Endothelial cell of coronary artery (primary cell): Measurements from ENCODE around the gene CAMSAP3. TPM values are rescaled to one million over a fixed set of nuclear protein-coding genes. Genes with fewer than 3 reads are reported as not detected.

Experiments used
- total RNA-seq: library from RNA; depleted of rRNA; stranded (reverse); fragments of >200 nt; gene quantifications from 2 replicates; pipeline ENCODE4 v1.2.3, GENCODE V29; 2014

Gene CAMSAP3, protein sequence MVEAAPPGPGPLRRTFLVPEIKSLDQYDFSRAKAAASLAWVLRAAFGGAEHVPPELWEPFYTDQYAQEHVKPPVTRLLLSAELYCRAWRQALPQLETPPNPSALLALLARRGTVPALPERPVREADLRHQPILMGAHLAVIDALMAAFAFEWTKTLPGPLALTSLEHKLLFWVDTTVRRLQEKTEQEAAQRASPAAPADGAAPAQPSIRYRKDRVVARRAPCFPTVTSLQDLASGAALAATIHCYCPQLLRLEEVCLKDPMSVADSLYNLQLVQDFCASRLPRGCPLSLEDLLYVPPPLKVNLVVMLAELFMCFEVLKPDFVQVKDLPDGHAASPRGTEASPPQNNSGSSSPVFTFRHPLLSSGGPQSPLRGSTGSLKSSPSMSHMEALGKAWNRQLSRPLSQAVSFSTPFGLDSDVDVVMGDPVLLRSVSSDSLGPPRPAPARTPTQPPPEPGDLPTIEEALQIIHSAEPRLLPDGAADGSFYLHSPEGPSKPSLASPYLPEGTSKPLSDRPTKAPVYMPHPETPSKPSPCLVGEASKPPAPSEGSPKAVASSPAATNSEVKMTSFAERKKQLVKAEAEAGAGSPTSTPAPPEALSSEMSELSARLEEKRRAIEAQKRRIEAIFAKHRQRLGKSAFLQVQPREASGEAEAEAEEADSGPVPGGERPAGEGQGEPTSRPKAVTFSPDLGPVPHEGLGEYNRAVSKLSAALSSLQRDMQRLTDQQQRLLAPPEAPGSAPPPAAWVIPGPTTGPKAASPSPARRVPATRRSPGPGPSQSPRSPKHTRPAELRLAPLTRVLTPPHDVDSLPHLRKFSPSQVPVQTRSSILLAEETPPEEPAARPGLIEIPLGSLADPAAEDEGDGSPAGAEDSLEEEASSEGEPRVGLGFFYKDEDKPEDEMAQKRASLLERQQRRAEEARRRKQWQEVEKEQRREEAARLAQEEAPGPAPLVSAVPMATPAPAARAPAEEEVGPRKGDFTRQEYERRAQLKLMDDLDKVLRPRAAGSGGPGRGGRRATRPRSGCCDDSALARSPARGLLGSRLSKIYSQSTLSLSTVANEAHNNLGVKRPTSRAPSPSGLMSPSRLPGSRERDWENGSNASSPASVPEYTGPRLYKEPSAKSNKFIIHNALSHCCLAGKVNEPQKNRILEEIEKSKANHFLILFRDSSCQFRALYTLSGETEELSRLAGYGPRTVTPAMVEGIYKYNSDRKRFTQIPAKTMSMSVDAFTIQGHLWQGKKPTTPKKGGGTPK
- under 0.01 and 0.09 TPM in 2 replicates for total RNA-seq

DNA sequence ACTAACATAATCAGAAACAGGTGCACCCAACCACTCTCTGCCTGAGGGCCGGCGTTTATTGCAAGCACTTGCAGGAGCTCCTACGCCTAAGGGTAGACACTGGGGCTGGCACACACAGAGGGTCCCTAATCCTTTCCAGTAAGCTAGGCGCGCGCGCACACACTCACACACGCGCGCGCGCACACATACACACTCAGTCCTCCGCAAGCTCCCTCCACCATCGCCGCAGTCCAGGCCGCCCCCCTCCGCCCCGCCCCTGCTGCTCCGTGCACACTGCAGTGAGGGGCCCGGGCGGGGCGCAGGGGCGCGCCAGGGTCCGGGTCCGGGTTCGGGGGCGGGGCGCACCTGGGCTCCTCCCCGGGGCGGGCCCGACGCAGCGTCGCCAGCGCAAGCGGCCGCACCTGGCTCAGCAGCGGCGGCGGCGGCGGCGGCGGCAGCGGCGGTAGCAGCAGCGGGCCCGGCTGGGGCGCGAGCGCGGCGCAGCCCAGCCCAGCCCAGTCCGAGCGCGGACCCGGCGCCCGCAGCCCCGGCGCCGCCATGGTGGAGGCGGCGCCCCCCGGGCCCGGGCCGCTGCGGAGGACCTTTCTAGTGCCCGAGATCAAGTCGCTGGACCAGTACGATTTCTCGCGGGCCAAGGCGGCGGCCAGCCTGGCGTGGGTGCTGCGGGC, at the start of gene CAMSAP3:
Gene CAMSAP3, plus strand, starts transcription at position 398 of the 668 bp plus-strand sequence. Its CDS starts 140 bp downstream, at position 538.

DNA sequence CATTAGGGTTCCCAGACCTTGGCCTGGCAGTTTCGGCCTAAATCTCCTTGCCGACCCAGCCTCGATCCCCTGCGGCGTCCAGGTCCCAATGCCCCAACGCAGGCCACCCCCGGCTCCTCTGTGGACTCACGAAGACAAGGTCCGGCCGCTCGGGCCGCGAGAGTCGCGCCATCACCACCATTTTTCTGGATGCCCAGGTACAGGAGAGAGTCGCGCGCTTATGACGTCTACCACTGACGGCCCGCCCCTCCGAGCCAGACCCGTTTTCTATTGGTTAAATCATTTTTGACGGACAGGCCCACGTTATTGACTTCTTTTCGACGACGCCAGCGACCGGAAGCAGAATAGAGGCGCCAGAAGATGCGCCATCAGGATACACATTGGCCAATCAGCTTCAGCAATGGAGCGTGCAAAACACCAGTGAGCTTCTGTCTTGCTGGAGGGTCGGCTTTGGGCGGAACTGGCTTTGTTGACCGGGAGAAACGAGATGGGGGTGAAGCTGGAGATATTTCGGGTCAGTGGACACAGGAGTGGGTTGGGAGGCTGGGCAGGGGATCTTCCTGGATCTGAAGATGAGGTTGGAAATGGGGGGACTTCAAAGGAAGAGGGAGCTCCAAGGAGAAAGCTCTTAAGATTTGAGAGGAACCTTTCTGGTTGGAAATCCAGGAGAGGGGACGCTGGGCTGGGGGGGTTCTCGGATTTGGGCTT, 33.8 kb downstream of the CAMSAP3 start, which contains the start of the genes PET100 and XAB2:
Gene PET100, plus strand, starts transcription at position 447 of the 708 bp plus-strand sequence. Its CDS starts 41 bp downstream, at position 488.
Gene XAB2, minus strand, starts transcription at position 199 of the 708 bp plus-strand sequence. Its CDS starts 18 bp downstream, at position 181.

DNA sequence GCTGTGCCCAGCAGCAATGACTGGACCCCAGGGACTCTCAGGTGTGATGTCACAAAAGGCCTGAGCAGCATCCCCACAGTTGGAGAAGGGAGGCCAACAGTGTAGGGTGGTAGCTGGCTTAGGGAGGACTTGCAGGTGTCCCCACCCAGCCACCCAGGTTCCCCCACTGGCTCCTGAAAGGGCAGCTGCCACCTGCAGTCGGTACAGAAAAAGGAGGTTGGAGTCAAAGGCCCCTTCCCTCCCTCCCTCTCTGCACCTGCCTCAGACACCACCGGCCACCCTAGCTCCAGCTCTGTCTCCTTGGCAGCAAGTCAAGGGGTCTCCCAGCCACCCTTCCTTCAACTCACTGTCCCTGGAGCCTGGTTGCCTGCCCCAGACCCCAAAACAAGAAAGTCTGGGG, 38.0 kb downstream of the CAMSAP3 start, which contains the start of gene PCP2:
Gene PCP2, minus strand, starts transcription at position 22 of the 400 bp plus-strand sequence. CDS start 262 bp downstream, outside the sequence.

DNA sequence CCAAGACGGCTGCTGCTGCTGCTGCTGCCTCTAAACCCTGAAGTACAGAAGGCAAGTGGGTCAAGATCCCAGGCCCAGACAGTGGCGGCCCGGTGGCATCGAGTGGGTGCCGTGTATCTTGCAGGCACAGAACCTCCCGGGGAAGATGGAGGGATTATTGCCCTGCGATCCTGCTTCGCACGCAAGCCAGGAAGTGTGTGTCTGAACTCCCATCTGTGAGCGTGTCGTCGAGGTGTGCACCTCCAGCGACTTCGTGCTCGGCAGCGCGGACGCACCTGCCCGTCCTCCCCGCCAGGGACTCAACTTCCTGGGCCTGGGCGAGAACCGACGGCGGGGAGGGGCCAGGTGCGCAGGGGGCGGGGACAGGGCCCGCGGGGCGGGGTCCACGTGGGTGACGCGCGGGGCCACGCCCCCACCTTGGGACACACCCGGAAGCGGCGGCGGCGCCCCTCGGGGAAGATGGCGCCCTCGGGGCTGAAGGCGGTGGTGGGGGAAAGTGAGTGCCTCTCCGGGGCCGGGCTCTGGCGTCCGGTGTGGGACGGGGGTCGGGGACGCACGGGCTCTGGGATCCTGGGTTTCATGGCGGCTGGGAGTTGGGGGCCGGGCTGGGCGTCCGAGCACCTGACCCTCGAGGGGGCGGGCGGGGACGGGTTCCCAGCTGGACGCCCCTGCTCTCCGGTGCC, 41.2 kb downstream of the CAMSAP3 start, which contains the start of gene STXBP2:
Gene STXBP2, plus strand, starts transcription at position 420 of the 683 bp plus-strand sequence. Its CDS starts 40 bp downstream, at position 460.

Other genes with a start within 250 kb of the CAMSAP3 start
- gene ARHGEF18, start 246.9 kb upstream of the CAMSAP3 start, total RNA-seq, result 27.1 and 39.2 TPM in 2 replicates
- gene PEX11G, start 106.8 kb upstream of the CAMSAP3 start, total RNA-seq, result 0.85 and 1.4 TPM in 2 replicates
- gene ZNF358, start 79.8 kb upstream of the CAMSAP3 start, total RNA-seq, result 10.2 and 14.2 TPM in 2 replicates
- 4.5 and 5.2 TPM in 2 replicates for gene MCOLN1, start 73.2 kb upstream of the CAMSAP3 start, total RNA-seq
- 75.9 and 100 TPM in 2 replicates for gene PNPLA6, start 60.1 kb upstream of the CAMSAP3 start, total RNA-seq
- gene XAB2, start 33.7 kb downstream of the CAMSAP3 start, total RNA-seq, result 22.9 and 31.9 TPM in 2 replicates
- gene PET100, start 33.9 kb downstream of the CAMSAP3 start, total RNA-seq, result 35.1 and 62.3 TPM in 2 replicates
- gene PCP2, start 37.9 kb downstream of the CAMSAP3 start, total RNA-seq, result not detected in 2 replicates
- gene STXBP2, start 41.2 kb downstream of the CAMSAP3 start, total RNA-seq, result 28.8 and 45.7 TPM in 2 replicates
- not detected in 2 replicates for gene RETN, start 73.2 kb downstream of the CAMSAP3 start, total RNA-seq
- not detected in 2 replicates for gene MCEMP1, start 81.2 kb downstream of the CAMSAP3 start, total RNA-seq
- gene TRAPPC5, start 85.0 kb downstream of the CAMSAP3 start, total RNA-seq, result 148 and 207 TPM in 2 replicates
- not detected in 2 replicates for gene FCER2, start 106.3 kb downstream of the CAMSAP3 start, total RNA-seq
- gene CLEC4G, start 136.2 kb downstream of the CAMSAP3 start, total RNA-seq, result not detected in 2 replicates
- not detected in 2 replicates for gene CD209, start 151.7 kb downstream of the CAMSAP3 start, total RNA-seq
- 0.38 and 0.72 TPM in 2 replicates for gene CLEC4M, start 167.4 kb downstream of the CAMSAP3 start, total RNA-seq
- 9.6 and 16.7 TPM in 2 replicates for gene EVI5L, start 234.4 kb downstream of the CAMSAP3 start, total RNA-seq